ENCODE measurements around the gene GALNT10.
A peak's percentile ranks its signal among the peaks of the same experiment; 100 is the strongest.

The GALNT10 gene

DNA sequence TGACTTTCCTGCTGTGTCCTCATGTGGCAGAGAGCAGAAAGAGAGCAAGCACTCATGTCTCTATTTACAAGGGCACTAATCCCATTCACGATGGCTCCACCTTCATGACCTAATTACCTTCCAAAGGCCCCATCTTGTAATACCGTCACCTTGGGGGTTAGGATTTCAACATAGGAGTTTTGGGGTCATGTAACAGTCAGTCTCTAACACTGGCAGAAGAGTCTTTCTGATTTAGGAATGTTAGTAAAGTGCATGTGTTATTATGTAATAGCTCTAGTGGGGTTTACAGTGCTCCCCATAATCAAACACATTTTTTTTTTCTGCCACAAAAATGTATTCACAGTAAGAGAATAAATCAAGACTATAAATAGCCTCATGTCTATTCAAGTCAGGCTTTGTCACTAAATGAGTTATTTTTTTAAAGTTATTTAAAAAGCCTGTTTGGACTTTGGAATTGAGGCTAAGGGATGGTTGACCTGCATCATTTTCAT, 19.1 kb downstream of the GALNT10 start (continued):
- TF ChIP-seq, protein P1, sequence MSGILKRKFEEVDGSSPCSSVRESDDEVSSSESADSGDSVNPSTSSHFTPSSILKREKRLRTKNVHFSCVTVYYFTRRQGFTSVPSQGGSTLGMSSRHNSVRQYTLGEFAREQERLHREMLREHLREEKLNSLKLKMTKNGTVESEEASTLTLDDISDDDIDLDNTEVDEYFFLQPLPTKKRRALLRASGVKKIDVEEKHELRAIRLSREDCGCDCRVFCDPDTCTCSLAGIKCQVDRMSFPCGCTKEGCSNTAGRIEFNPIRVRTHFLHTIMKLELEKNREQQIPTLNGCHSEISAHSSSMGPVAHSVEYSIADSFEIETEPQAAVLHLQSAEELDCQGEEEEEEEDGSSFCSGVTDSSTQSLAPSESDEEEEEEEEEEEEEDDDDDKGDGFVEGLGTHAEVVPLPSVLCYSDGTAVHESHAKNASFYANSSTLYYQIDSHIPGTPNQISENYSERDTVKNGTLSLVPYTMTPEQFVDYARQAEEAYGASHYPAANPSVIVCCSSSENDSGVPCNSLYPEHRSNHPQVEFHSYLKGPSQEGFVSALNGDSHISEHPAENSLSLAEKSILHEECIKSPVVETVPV (CRISPR knock-in tag; IDR thresholded peaks at IDR 0.05): no peak
- no peak for TF ChIP-seq CSDC2 (CRISPR knock-in tag; IDR thresholded peaks at IDR 0.05)
- TF ChIP-seq ARNTL (CRISPR knock-in tag; IDR thresholded peaks at IDR 0.05; ENCODE audit: borderline replicate concordance, low read depth): no peak
- no peak for TF ChIP-seq BACH2 (CRISPR knock-in tag; IDR thresholded peaks at IDR 0.05; ENCODE audit: borderline replicate concordance)
- TF ChIP-seq RARB (CRISPR knock-in tag; IDR thresholded peaks at IDR 0.05): no peak
- TF ChIP-seq ZC3H10 (CRISPR knock-in tag; IDR thresholded peaks at IDR 0.05): no peak
- TF ChIP-seq GLIS3 (CRISPR knock-in tag; IDR thresholded peaks at IDR 0.05): no peak
- TF ChIP-seq ZFP3 (CRISPR knock-in tag; IDR thresholded peaks at IDR 0.05): no peak
- TF ChIP-seq TCF4 (CRISPR knock-in tag; IDR thresholded peaks at IDR 0.05; ENCODE audit: borderline replicate concordance): no peak

DNA sequence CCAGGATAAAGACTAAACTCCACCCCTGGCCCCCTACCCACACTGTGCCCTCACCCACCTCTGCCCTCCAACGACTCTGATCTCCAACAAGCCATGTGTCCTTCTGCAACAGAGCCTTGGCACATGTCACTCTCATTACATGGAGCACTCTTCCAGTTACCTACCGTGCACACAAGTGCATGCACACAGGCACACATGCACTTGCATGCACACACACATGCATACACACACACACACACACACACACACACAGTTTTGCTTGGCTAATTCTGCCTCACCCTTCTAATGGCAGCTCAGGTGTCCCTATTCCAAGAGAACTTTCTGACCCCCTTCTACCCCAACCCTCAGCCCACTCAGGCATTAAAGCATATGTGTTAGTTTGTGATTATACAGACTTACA, 19.6 kb downstream of the GALNT10 start:
- no peak for ATAC-seq
- TF ChIP-seq, protein P1 (CRISPR knock-in tag; IDR thresholded peaks at IDR 0.05): no peak
- TF ChIP-seq OSR1 (CRISPR knock-in tag; IDR thresholded peaks at IDR 0.05) (no peak), ZC3H10 (CRISPR knock-in tag; IDR thresholded peaks at IDR 0.05) (no peak), TCF4 (CRISPR knock-in tag; IDR thresholded peaks at IDR 0.05; ENCODE audit: borderline replicate concordance) (no peak), ZNF565 (CRISPR knock-in tag; conservative IDR thresholded peaks at IDR 0.05; ENCODE audit: low read depth) (no peak), RARB (CRISPR knock-in tag; IDR thresholded peaks at IDR 0.05) (no peak), ZFP30 (CRISPR knock-in tag; IDR thresholded peaks at IDR 0.05) (no peak), BACH2 (CRISPR knock-in tag; IDR thresholded peaks at IDR 0.05; ENCODE audit: borderline replicate concordance) (no peak), CSDC2 (CRISPR knock-in tag; IDR thresholded peaks at IDR 0.05) (no peak)
- TF ChIP-seq, protein P2, sequence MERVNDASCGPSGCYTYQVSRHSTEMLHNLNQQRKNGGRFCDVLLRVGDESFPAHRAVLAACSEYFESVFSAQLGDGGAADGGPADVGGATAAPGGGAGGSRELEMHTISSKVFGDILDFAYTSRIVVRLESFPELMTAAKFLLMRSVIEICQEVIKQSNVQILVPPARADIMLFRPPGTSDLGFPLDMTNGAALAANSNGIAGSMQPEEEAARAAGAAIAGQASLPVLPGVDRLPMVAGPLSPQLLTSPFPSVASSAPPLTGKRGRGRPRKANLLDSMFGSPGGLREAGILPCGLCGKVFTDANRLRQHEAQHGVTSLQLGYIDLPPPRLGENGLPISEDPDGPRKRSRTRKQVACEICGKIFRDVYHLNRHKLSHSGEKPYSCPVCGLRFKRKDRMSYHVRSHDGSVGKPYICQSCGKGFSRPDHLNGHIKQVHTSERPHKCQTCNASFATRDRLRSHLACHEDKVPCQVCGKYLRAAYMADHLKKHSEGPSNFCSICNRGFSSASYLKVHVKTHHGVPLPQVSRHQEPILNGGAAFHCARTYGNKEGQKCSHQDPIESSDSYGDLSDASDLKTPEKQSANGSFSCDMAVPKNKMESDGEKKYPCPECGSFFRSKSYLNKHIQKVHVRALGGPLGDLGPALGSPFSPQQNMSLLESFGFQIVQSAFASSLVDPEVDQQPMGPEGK (CRISPR knock-in tag; IDR thresholded peaks at IDR 0.05; ENCODE audit: borderline replicate concordance): no peak
- TF ChIP-seq, protein P3, sequence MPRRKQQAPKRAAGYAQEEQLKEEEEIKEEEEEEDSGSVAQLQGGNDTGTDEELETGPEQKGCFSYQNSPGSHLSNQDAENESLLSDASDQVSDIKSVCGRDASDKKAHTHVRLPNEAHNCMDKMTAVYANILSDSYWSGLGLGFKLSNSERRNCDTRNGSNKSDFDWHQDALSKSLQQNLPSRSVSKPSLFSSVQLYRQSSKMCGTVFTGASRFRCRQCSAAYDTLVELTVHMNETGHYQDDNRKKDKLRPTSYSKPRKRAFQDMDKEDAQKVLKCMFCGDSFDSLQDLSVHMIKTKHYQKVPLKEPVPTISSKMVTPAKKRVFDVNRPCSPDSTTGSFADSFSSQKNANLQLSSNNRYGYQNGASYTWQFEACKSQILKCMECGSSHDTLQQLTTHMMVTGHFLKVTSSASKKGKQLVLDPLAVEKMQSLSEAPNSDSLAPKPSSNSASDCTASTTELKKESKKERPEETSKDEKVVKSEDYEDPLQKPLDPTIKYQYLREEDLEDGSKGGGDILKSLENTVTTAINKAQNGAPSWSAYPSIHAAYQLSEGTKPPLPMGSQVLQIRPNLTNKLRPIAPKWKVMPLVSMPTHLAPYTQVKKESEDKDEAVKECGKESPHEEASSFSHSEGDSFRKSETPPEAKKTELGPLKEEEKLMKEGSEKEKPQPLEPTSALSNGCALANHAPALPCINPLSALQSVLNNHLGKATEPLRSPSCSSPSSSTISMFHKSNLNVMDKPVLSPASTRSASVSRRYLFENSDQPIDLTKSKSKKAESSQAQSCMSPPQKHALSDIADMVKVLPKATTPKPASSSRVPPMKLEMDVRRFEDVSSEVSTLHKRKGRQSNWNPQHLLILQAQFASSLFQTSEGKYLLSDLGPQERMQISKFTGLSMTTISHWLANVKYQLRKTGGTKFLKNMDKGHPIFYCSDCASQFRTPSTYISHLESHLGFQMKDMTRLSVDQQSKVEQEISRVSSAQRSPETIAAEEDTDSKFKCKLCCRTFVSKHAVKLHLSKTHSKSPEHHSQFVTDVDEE (CRISPR knock-in tag; IDR thresholded peaks at IDR 0.05): no peak
- TF ChIP-seq, protein P4, sequence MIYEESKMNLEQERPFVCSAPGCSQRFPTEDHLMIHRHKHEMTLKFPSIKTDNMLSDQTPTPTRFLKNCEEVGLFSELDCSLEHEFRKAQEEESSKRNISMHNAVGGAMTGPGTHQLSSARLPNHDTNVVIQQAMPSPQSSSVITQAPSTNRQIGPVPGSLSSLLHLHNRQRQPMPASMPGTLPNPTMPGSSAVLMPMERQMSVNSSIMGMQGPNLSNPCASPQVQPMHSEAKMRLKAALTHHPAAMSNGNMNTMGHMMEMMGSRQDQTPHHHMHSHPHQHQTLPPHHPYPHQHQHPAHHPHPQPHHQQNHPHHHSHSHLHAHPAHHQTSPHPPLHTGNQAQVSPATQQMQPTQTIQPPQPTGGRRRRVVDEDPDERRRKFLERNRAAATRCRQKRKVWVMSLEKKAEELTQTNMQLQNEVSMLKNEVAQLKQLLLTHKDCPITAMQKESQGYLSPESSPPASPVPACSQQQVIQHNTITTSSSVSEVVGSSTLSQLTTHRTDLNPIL (CRISPR knock-in tag; IDR thresholded peaks at IDR 0.05; ENCODE audit: low read depth): no peak

DNA sequence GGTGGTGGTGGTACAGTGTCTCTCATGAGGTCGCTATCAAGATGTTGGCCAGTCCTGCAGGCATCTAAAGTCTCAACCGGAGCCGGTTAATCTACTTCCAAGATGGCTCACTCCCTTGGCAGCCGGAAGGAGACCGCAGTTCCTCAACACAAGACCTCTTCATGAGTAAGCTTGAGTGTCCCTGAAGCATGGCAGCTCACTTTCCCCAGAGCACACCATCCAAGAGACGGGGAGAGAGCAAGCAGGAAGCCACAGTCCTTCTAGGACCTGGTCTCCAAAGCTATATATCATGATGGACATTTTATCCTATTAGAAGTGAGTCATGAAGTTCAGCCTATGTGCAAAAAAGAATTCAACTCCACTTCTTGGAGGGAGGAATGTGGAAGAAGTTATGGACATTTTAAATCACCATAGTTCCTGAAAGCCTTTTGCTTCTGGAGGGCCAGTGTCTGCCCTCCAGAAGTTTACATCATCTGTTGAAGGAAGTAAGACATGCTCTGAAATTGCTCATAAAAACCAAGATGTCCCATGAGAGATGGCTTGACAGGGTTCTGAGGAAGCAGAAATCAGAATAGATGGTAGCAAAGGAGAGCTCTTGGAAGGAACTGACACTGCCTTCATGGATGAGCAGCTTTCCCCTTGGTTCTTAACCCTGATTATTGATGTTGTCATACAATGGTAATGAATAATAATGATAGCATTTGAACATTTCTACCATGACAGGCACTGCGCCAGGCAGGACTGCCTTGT, 21.3 kb downstream of the GALNT10 start:
- TF ChIP-seq ZC3H10 (CRISPR knock-in tag; IDR thresholded peaks at IDR 0.05) (0 out of 2 replicates have a peak, but pooled peaks have one; percentile 57), CSDC2 (CRISPR knock-in tag; IDR thresholded peaks at IDR 0.05) (0 out of 2 replicates have a peak, but pooled peaks have one; percentile 72), SNAI2 (CRISPR knock-in tag; IDR thresholded peaks at IDR 0.05) (no peak), ZFP3 (CRISPR knock-in tag; IDR thresholded peaks at IDR 0.05) (0 out of 2 replicates have a peak, but pooled peaks have one; percentile 46)
- peak; percentile 77 for ATAC-seq

DNA sequence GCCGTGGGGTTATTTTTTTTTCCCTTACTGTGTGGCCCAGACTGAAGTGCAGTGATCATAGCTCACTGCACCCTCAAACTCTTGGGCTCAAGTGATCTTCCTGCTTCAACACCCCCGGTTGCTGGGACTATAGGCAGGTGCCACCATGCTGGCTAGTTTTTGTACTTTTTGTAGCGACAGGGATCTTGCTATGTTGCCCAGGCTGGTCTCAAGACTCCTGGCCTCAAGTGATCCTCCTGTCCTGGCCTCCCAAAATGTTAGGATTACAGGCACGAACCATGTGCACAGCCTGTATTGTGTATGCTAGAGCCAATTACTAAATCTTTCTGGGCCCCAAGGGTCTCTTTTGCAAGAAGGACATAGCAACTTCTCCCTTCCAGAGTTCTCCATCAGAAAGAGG, 23.1 kb downstream of the GALNT10 start:
- no peak for ATAC-seq
- TF ChIP-seq RARB (CRISPR knock-in tag; IDR thresholded peaks at IDR 0.05): no peak
- TF ChIP-seq ISL1 (CRISPR knock-in tag; IDR thresholded peaks at IDR 0.05): no peak
- no peak for TF ChIP-seq ARNTL (CRISPR knock-in tag; IDR thresholded peaks at IDR 0.05; ENCODE audit: borderline replicate concordance, low read depth)
- TF ChIP-seq, protein P5, sequence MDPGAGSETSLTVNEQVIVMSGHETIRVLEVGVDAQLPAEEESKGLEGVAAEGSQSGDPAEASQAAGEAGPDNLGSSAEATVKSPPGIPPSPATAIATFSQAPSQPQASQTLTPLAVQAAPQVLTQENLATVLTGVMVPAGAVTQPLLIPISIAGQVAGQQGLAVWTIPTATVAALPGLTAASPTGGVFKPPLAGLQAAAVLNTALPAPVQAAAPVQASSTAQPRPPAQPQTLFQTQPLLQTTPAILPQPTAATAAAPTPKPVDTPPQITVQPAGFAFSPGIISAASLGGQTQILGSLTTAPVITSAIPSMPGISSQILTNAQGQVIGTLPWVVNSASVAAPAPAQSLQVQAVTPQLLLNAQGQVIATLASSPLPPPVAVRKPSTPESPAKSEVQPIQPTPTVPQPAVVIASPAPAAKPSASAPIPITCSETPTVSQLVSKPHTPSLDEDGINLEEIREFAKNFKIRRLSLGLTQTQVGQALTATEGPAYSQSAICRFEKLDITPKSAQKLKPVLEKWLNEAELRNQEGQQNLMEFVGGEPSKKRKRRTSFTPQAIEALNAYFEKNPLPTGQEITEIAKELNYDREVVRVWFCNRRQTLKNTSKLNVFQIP (CRISPR knock-in tag; IDR thresholded peaks at IDR 0.05; ENCODE audit: borderline replicate concordance, low read depth): no peak
- TF ChIP-seq CSDC2 (CRISPR knock-in tag; IDR thresholded peaks at IDR 0.05): no peak
- no peak for TF ChIP-seq ZFP3 (CRISPR knock-in tag; IDR thresholded peaks at IDR 0.05)
- TF ChIP-seq ZC3H10 (CRISPR knock-in tag; IDR thresholded peaks at IDR 0.05): no peak
- TF ChIP-seq, protein P3 (CRISPR knock-in tag; IDR thresholded peaks at IDR 0.05): no peak
- TF ChIP-seq ZFP30 (CRISPR knock-in tag; IDR thresholded peaks at IDR 0.05): no peak
